ENCODE results near the gene ATOH8.

The ATOH8 gene

DNA sequence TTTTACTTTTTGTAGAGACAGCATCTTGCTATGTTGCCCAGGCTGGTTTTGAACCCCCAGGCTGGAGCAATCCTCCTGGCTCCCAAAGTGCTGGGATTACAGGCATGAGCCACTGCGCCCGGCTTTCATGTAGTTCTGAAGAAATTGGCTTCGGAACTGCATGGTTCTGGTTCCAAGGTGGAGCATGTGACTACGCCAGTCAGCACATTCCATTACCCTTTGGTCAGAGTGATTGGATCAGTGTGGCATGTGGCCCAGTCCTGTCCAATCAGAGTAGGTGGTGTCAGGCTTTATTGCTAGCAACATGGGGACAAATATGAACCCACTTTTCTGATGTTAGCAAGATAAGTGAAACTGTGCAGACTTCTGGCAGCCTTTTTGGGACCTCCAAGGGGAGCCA lies 16.3 kb upstream of the ATOH8 start:
- DNase-seq (ENCODE audit: low spot score) = no peak
- TF ChIP-seq, protein P1, sequence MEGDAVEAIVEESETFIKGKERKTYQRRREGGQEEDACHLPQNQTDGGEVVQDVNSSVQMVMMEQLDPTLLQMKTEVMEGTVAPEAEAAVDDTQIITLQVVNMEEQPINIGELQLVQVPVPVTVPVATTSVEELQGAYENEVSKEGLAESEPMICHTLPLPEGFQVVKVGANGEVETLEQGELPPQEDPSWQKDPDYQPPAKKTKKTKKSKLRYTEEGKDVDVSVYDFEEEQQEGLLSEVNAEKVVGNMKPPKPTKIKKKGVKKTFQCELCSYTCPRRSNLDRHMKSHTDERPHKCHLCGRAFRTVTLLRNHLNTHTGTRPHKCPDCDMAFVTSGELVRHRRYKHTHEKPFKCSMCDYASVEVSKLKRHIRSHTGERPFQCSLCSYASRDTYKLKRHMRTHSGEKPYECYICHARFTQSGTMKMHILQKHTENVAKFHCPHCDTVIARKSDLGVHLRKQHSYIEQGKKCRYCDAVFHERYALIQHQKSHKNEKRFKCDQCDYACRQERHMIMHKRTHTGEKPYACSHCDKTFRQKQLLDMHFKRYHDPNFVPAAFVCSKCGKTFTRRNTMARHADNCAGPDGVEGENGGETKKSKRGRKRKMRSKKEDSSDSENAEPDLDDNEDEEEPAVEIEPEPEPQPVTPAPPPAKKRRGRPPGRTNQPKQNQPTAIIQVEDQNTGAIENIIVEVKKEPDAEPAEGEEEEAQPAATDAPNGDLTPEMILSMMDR (IDR thresholded peaks at IDR 0.05; ENCODE audit: extremely low read depth, missing control alignments) = no peak

DNA sequence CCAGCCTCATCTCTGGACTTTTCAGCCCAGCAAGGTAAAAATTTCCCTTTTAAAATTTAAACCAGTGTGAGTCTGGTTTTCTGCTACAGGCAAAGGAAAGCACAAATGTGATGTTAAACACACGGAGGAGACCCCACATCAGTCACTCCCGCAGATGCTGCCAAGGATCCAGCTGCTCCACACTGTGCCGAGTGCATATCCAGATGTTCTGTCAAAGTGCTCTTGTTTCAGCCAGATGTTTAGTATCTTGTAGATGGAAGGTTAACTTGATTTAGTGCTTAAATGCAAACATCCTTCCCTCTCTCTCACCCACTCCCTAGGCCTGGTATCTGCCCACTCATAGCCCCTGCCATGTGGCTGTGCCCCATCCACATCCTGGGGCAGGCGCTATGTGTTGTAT lies 15.8 kb upstream of the ATOH8 start:
- DNase-seq (ENCODE audit: low spot score) = no peak
- TF ChIP-seq, protein P1 (IDR thresholded peaks at IDR 0.05; ENCODE audit: extremely low read depth, missing control alignments) = no peak

DNA sequence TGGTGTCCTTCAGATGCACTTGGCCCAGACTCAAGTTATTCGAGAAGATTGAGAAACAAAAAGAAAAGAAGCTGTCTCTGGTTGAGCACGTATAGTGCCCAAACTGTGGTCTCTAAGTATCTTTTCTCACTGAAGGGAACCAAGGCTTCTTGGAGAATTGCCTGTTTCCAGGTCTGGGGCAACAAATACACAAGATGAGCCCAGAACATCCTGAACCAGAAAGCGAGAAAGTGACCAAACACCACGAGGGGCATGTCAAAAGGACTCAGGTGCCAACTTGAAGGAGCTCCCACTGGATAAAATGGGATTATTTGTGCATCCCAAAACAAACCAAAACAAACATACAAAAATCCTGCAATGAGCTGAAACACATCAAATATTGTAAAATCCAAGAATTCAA lies 13.6 kb upstream of the ATOH8 start:
- TF ChIP-seq, protein P1 (IDR thresholded peaks at IDR 0.05; ENCODE audit: extremely low read depth, missing control alignments) = no peak
- DNase-seq (ENCODE audit: low spot score) = no peak

DNA sequence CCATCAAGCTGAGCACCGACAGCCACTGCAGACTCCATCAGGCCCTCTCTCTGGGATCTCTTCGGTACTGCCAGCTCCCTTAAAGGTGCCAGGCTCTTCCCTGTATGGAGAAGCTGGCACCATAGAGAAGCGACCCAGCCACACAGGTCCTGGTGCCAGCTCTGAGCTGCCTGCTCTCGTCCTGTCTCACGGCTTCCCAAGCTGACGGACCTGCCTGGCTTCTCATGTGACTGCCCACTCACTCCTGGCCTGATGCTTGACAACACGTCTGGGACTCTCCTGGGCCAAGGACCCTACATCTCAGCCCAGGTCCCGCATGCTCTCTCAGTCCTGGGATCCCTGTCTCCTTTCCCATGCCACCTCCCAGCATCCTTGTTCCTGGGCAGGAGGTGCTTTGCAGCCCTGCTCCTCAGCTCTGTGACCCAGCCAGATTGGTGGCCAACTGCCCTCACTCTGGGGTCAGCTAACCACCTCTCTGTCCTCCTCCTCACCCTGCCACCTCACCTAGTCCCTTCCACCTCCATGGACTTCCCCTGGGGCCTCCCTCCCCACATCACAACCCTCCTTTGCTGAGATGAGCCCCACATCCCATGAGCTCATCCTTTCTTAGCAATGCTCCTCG lies 12.5 kb upstream of the ATOH8 start:
- no peak for DNase-seq (ENCODE audit: low spot score)
- TF ChIP-seq, protein P1 (IDR thresholded peaks at IDR 0.05; ENCODE audit: extremely low read depth, missing control alignments) = no peak

DNA sequence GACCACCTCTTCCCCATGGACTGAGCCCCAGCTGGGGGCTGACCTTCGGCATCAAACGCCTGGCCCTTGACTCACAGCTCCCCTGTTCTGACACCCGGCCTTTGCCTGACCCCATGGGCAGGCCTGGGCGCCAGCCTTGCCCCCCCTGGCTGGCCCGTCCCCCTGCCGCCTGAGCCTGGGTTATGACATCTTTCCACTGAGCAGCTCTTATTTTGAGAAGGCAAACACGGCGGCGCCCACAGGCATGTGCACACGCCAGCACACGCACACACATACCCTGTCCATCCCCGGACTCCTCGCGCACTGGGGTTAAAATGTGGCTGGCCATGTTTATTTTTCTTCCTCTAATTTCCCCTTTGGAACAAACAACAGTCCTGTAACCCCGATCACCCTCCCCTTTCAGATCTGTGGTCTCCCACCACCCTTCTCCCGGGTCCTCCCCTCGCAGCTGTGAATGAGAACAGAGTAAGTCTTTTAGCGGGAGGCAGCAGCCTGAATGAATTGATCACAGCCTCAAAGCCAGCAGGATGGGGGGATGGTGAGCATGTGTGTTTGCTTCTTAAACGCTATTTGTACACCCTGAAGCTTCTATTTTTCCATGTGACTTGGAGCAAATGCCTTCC lies 11.8 kb upstream of the ATOH8 start:
- TF ChIP-seq, protein P1 (IDR thresholded peaks at IDR 0.05; ENCODE audit: extremely low read depth, missing control alignments) = no peak
- no peak for DNase-seq (ENCODE audit: low spot score)

DNA sequence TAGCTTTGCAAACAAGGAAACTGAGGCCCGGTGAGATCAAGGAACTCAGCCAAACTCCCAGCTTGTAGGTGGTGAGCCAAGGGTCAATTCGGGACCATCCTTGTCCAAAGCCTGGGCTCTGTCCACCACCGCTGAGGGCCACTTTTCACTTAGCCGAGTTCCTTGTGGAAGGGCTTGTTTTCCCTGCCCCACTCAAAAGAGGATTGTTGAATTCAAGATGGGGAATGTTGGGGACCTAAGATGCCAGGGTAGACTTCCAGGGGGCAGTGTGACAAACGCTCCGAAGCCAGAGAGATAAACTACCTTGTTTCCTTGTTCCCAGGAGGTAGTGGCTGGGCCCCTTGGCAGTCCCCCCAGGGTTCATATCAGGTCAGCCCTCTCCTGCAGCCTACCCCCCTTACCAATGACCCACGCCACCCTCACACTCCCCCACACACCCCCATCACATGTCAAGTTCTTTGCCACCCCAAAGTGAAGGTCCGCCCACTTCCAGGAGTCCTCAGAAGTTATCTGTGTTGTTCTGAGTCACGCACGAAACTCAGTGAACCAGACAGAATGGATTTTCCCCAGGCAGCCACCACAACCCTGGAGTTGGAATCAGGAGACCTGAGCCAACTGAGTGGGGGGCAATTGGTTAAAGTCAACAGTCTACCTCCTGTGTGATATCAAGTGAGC lies 10.3 kb upstream of the ATOH8 start:
- DNase-seq (ENCODE audit: low spot score) = no peak
- TF ChIP-seq, protein P1 (IDR thresholded peaks at IDR 0.05; ENCODE audit: extremely low read depth, missing control alignments) = no peak

DNA sequence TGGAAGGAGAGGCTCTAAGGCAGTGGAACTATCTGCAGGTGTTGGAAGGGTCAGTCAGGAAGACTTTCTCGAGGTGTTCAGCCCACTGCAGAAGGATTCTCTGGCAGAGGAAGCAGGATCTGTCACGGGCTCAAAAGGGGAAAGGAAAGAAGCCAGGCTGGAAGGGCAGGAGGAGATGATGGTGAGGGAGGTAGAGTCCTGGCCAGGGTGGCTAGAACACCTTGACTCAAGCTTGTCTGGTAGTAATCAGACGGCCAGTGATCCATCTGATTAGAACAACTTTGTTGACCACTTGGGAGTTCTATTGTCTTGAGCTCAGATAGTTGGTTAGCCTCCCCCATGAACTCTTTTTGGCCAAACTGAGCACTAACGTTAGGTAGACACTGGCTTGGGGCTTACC lies 9.7 kb upstream of the ATOH8 start:
- TF ChIP-seq, protein P1 (IDR thresholded peaks at IDR 0.05; ENCODE audit: extremely low read depth, missing control alignments) = no peak
- DNase-seq (ENCODE audit: low spot score) = no peak
